ENCODE data around the gene GFOD1. TPM values are rescaled to one million over a fixed set of nuclear protein-coding genes. Genes with fewer than 3 reads are reported as not detected.
A peak's percentile ranks its signal among the peaks of the same experiment; 100 is the strongest.

GFOD1 gene
- total RNA-seq, 2 experiments from 2014 or later: 22.6 to 35.0 TPM

DNA sequence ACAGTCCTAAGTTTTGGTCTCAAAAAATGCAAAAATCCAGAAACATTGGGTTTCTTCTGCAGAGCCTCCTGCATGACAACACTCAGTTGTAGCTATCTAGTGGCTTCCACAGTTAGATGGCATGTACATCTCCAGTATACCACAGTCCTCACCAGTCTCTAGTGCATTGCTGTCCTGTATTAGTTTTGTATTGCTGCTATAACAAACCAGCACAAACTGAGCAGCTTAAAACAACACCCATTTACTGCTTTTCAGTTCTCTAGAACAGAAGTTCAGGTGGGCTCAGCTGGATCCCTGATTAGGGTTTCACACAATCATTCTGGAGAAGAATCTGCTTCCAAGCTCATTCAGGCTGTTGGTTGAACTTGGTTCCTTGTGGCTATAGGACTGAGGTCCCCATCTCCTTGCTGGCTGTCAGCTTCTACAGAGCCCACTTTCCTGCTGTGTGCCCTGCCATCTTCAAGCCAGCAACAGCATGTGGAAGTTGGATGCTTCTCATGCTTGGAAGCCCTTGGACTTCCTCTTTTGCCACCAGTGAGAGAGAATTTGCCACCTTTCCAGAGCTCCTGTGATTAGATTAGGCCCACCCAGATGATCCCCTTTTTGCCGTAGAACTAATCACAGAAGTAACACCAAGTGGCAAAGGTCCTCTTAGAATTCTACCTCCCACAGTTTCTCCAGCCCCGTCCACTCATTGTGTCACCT is 110.2 kb downstream of the GFOD1 start:
- H3K4me1 ChIP-seq (ENCODE audit: insufficient read depth, low read length, poor library complexity, severe bottlenecking): peaks cover 70% of the 10 kb centered on the region
- no peaks in the 10 kb centered on the region for H3K9me2 ChIP-seq (ENCODE audit: insufficient read depth, low read length)
- peaks cover 16% of the 10 kb centered on the region for H3K36me3 ChIP-seq (ENCODE audit: insufficient read depth, low read length)
- H2AFZ ChIP-seq (ENCODE audit: low read length): no peak overlapping the region
- no peaks in the 10 kb centered on the region for H3K79me2 ChIP-seq (ENCODE audit: insufficient read depth, low read depth, low read length)
- intact Hi-C loops (cut with micrococcal nuclease; ENCODE audit: unreplicated experiment): loop anchor here (5.0 kb wide), 1 partner anchor 110 kb away; the partner anchor contains the start of gene GFOD1
- POLR2A ChIA-PET: interaction anchor here (0.6 to 2.9 kb wide), 5 partner anchors 9 to 744 kb away, joined by 3 to 11 read pairs (median 5); no protein-coding TSS in a partner anchor
- H3K27ac ChIP-seq (ENCODE audit: low read depth, low read length, poor library complexity, severe bottlenecking): no peak overlapping the region
- no peaks in the 10 kb centered on the region for H4K20me1 ChIP-seq (ENCODE audit: insufficient read depth, low read length)
- H3K9me3 ChIP-seq (ENCODE audit: low read length): no peaks in the 10 kb centered on the region
- H3K4me2 ChIP-seq (ENCODE audit: low read length): no peak overlapping the region
- H3K4me3 ChIP-seq (ENCODE audit: low read depth, low read length, poor library complexity, severe bottlenecking): no peak overlapping the region
- DNase-seq (ENCODE audit: low spot score): no peak
- no TSS peak for BruUV-seq (replicated peaks)
- no peak for TF ChIP-seq EZH2phosphoT487 (IDR thresholded peaks at IDR 0.05; ENCODE audit: borderline replicate concordance, low read depth, low read length)
- TF ChIP-seq, protein P1, sequence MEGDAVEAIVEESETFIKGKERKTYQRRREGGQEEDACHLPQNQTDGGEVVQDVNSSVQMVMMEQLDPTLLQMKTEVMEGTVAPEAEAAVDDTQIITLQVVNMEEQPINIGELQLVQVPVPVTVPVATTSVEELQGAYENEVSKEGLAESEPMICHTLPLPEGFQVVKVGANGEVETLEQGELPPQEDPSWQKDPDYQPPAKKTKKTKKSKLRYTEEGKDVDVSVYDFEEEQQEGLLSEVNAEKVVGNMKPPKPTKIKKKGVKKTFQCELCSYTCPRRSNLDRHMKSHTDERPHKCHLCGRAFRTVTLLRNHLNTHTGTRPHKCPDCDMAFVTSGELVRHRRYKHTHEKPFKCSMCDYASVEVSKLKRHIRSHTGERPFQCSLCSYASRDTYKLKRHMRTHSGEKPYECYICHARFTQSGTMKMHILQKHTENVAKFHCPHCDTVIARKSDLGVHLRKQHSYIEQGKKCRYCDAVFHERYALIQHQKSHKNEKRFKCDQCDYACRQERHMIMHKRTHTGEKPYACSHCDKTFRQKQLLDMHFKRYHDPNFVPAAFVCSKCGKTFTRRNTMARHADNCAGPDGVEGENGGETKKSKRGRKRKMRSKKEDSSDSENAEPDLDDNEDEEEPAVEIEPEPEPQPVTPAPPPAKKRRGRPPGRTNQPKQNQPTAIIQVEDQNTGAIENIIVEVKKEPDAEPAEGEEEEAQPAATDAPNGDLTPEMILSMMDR (conservative IDR thresholded peaks at IDR 0.05; ENCODE audit: low read length): no peak
- CTCF ChIA-PET (ENCODE audit: unreplicated experiment): no interaction called here

DNA sequence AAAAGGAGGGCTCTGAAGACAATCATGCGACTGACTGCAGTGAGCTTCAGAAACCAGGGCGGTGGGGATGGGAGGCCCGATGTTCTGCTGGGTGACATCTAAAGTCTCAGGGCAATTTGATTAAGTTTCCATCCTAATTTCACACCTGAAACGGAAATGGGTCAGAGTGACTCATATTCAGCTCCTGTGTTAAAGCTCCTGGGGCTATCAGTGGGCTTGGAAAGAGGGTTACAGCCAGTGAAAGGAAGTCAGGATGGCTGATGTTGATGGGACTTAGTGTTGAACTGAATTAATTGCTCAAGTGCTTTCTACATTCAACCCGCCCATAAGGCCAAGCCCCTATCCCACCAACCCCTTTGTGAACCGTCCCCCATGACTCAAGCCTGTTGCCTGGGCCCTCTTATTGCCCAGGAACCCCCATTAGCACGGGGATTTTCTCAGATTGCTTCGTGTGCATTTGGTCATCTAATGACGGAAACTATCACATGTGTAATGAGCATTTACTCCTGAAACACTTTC is 112.0 kb downstream of the GFOD1 start:
- H3K27ac ChIP-seq (ENCODE audit: low read depth, low read length, poor library complexity, severe bottlenecking): peak overlapping the region; percentile 30
- no peaks in the 10 kb centered on the region for H3K79me2 ChIP-seq (ENCODE audit: insufficient read depth, low read depth, low read length)
- H3K9me3 ChIP-seq (ENCODE audit: low read length): no peaks in the 10 kb centered on the region
- BruUV-seq (replicated peaks): no TSS peak
- H3K4me1 ChIP-seq (ENCODE audit: insufficient read depth, low read length, poor library complexity, severe bottlenecking): peaks cover 59% of the 10 kb centered on the region
- CTCF ChIA-PET (ENCODE audit: unreplicated experiment): interaction anchor here (0.6 to 1.1 kb wide), 3 partner anchors 20 to 111 kb away, joined by 3 to 4 read pairs (median 3); no protein-coding TSS in a partner anchor
- no peaks in the 10 kb centered on the region for H4K20me1 ChIP-seq (ENCODE audit: insufficient read depth, low read length)
- H3K4me3 ChIP-seq (ENCODE audit: low read depth, low read length, poor library complexity, severe bottlenecking): peak overlapping the region; percentile 13
- POLR2A ChIA-PET: interaction anchor here (0.6 to 1.4 kb wide), 5 partner anchors 14 to 132 kb away, joined by 3 to 6 read pairs (median 4); no protein-coding TSS in a partner anchor
- intact Hi-C loops (cut with micrococcal nuclease; ENCODE audit: unreplicated experiment): loop anchor here (5.0 kb wide), 1 partner anchor 112 kb away; the partner anchor contains the start of gene GFOD1
- peak overlapping the region; percentile 53 for H3K4me2 ChIP-seq (ENCODE audit: low read length)
- no peak for TF ChIP-seq EZH2phosphoT487 (IDR thresholded peaks at IDR 0.05; ENCODE audit: borderline replicate concordance, low read depth, low read length)
- TF ChIP-seq, protein P1 (conservative IDR thresholded peaks at IDR 0.05; ENCODE audit: low read length): no peak
- H3K9me2 ChIP-seq (ENCODE audit: insufficient read depth, low read length): no peaks in the 10 kb centered on the region
- H2AFZ ChIP-seq (ENCODE audit: low read length): no peak overlapping the region
- DNase-seq (ENCODE audit: low spot score): peak; percentile 72
- peaks cover 11% of the 10 kb centered on the region for H3K36me3 ChIP-seq (ENCODE audit: insufficient read depth, low read length)

- intact Hi-C loops (cut with micrococcal nuclease; ENCODE audit: unreplicated experiment): no loop called here
- POLR2A ChIA-PET: interaction anchor here (0.7 to 2.6 kb wide), 2 partner anchors 9 to 16 kb away, joined by 3 to 8 read pairs; no protein-coding TSS in a partner anchor
Measured at GRCh38 chr6:13373919-13374318, 113.5 kb downstream of the GFOD1 start.

More at GRCh38 chr6:13373919-13374318, 113.5 kb downstream of the GFOD1 start:
- Histone ChIP-seq H4K20me1 (ENCODE audit: insufficient read depth, low read length) (no peaks in the 10 kb centered on the region), H3K9me3 (ENCODE audit: low read length) (no peaks in the 10 kb centered on the region), H3K79me2 (ENCODE audit: insufficient read depth, low read depth, low read length) (no peaks in the 10 kb centered on the region), H3K36me3 (ENCODE audit: insufficient read depth, low read length) (peaks cover 11% of the 10 kb centered on the region), H2AFZ (ENCODE audit: low read length) (no peak overlapping the region), H3K4me3 (ENCODE audit: low read depth, low read length, poor library complexity, severe bottlenecking) (no peak overlapping the region), H3K4me2 (ENCODE audit: low read length) (no peak overlapping the region), H3K9me2 (ENCODE audit: insufficient read depth, low read length) (no peaks in the 10 kb centered on the region), H3K27ac (ENCODE audit: low read depth, low read length, poor library complexity, severe bottlenecking) (no peak overlapping the region), H3K4me1 (ENCODE audit: insufficient read depth, low read length, poor library complexity, severe bottlenecking) (peaks cover 44% of the 10 kb centered on the region)
- no TSS peak for BruUV-seq (replicated peaks)
- DNase-seq (ENCODE audit: low spot score): no peak
- TF ChIP-seq, protein P1 (conservative IDR thresholded peaks at IDR 0.05; ENCODE audit: low read length): no peak
- no peak for TF ChIP-seq EZH2phosphoT487 (IDR thresholded peaks at IDR 0.05; ENCODE audit: borderline replicate concordance, low read depth, low read length)
- CTCF ChIA-PET (ENCODE audit: unreplicated experiment): no interaction called here

Measured in OCI-LY7 (cell line).